Activated CD4-positive, alpha-beta T cell treated with anti-CD3 and anti-CD28 coated beads, Interleukin-2, Interleukin-6, amounts not matched to agents 100 ng/mL and 50 ng/mL, durations not matched to agents 16 hours and 8 hours (primary cell): Measurements from ENCODE around the gene CD1D.
A peak's percentile ranks its signal among the peaks of the same experiment; 100 is the strongest.
"Not testable (repeated sequence)": the region's sequence is repeated elsewhere in the genome, so short reads cannot be mapped to it uniquely, and the experiment has no call there.

Source experiments
- DNase-seq: peaks from one replicate; pipeline ENCODE4 v3.0.0-alpha.2; 2020

The CD1D gene

GRCh38 chr1:158180741-158181576 lies at the start of gene CD1D:
Gene CD1D, plus strand, starts transcription at chr1:158180895. Its CDS starts 207 bp downstream, at chr1:158181102.
- peak; percentile 8 for DNase-seq

- no peak for DNase-seq
These were observed 49.5 kb upstream of the CD1D start for GRCh38 chr1:158131217-158131616.

GRCh38 chr1:158140764-158141192 lies 39.9 kb upstream of the CD1D start:
- no peak for DNase-seq

GRCh38 chr1:158145173-158145719 lies 35.4 kb upstream of the CD1D start:
- DNase-seq: no peak

GRCh38 chr1:158146165-158146564 lies 34.5 kb upstream of the CD1D start:
- no peak for DNase-seq

GRCh38 chr1:158146739-158147138 lies 34.0 kb upstream of the CD1D start:
- no peak for DNase-seq

DNA sequence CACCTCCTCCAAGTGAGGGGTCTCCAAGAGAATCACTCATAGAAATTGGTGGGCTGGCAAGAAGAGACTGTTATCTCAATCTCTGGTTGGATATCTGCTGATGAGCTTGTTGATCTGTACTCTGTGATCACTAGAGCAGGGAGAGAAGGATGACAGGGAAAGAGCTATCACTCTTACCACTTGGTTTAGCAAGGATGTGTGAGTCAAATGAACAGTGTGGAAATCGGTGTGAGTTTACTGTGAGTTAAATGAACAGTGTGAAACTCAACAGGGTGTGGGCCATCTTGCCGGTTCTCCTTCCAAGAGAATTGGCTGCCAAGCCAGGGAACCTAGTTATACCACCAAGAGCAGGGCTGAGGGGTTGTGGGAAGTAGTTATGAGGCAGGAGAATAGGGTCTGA lies 33.3 kb upstream of the CD1D start:
- DNase-seq: no peak

GRCh38 chr1:158147869-158148268 lies 32.8 kb upstream of the CD1D start:
- DNase-seq: no peak

GRCh38 chr1:158148468-158148867 lies 32.2 kb upstream of the CD1D start:
- no peak for DNase-seq

GRCh38 chr1:158149175-158149574 lies 31.5 kb upstream of the CD1D start:
- no peak for DNase-seq

DNA sequence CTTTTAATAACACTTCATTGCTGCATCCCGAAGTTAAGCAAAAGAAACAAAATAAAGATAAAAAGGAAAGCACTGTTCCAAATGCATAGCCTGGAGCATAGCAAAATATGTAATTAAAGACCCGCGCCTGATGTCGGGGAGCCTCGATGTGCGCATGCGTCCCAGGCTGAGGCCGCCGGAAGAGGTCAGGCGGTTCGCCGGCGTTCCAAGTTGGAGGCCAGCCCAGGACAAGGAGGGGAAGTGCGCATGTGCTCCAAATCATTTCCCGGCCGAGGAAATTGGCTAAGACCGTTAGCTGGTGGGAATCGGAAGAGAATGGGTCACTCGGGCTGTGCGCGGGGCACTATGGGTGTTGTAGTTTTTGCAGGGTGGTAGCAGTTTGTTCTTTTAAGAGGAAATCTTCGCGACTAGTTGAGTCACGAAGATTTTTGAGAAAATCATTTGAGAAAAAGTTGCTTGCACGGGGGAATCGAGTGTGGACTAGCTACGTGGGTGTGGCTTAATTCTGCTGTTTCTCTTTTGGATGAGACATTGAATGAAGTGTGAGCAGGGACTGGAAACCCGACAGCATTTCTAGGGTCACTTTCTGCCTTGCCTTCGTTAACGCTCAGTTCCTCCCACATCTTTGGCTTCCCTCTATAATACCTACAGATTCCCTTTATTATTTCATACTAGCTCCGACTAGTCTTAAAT lies 31.0 kb upstream of the CD1D start:
- DNase-seq: peak; percentile 86

GRCh38 chr1:158150523-158150922 lies 30.2 kb upstream of the CD1D start:
- DNase-seq: no peak

DNA sequence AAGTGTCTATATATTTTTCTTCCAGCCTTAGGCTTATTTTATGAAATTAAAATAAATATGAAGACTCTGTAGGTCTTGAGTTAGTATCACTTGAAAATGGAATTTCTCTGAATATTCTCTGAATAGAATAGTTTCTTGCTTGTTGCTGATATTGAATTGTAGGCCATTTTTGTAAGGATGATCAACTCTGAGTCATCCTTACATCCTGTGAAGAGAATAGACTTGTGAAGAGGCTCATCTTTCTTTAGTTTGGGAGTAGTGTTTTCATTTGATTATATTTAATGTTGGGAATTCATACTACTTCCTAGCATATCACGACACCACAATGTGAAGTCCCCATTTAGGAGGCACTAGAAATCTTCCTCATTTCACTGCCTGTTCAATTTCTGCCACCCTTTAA lies 27.5 kb upstream of the CD1D start:
- DNase-seq: no peak

DNA sequence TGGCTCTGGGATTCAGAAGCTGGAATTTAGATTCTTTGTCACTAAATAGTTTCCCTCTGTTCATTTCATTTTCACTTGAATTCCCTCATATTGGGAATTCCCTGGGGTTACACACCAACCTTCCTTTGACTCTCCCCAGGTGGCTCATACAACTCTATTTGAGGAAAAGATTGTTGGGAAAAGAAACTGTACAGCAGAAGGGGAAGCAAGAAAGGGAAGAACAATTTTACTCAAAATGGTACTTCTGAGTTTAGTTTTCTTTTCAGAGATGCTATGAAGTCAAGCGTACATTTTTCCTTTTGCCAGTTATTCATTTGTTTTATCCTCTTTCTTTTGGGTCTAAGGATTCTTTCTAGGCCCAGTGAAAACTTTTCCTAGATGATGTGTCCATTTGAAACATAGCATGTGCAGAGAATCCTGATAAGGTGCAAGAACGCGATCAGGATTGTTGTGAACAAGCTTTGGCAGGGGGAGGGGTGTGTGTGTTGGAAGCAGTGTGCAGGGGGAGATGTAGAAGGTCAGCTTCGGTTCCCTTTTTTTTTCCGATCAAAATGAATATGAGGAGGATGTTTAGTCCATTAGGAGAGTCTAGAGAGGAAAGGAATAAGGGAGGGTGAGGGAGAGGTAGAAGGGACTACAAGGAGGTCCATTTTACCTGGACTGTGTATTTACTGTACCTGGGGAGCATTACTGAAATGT lies 26.8 kb upstream of the CD1D start:
- no peak for DNase-seq

GRCh38 chr1:158154501-158154900 lies 26.2 kb upstream of the CD1D start:
- DNase-seq: no peak

DNA sequence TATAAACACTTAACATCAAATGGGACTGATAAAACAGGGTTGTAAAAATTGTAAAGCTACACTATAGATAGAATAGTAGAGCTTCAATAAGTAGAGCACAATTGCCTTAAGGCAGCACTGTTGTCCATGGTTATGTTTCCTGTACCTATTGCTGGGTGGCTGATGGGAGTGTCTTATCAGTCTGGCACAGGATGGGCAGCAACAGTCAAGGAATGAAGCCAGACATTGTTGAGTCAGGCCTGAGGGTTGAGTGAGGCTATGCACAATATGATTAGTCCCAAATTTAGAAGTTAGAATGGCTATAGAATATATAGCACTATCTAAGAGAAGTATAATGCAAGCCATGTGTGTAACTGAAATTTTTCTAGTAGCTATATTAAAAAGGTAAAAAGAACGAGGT lies 25.0 kb upstream of the CD1D start:
- DNase-seq: no peak

- no peak for DNase-seq
These were observed 21.1 kb upstream of the CD1D start for GRCh38 chr1:158159597-158159996.

- DNase-seq: no peak
These were observed 19.2 kb upstream of the CD1D start for GRCh38 chr1:158161446-158161845.

DNA sequence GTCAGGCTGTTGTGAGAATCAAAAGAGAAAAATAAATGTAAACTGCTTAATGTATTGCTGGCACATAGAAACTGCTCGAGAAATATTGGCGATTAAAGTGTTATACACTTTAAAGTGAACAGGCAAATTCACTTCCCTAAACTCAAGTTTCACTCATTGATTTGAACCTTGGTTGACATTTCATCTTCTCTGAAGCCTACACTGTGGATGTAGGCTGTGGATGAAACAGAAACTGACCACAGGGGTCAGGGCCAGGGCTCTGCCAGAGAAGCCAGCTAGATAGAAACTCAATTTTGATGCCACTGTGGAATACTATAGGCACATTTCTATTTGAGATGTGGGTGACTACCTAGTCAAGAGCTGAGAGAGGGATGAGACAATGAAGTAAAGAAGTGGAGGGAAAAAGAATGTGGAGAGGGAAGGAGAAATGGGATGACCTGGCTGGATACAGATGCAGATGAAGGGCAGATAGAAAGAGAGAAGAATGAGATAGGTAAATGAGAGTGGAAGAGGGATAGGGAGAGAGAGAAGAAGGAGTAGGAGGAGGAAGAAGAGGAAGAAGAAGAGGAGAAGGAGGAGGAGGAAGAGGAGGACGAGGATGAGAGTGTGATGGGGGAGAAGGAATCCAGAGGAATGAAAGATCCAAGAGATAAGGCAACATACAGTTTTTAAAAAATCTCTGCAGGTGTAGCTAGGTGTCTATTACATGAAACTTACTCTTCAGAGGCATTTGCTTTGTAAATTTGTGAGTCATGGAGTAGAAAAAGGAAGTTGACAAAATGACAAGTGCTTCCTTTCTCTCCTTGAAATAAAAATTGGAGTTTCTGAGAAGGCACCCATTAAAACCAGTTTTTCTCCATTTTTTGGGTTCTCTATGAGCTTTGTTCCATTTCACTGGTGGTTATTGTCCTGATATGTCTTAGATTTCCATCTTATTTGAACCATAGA lies 17.4 kb upstream of the CD1D start:
- no peak for DNase-seq

GRCh38 chr1:158169105-158169504 lies 11.6 kb upstream of the CD1D start:
- no peak for DNase-seq

- DNase-seq: not testable (repeated sequence)
These were observed 4.8 kb upstream of the CD1D start for GRCh38 chr1:158175915-158176314.

- DNase-seq: no peak
These were observed 4.3 kb upstream of the CD1D start for GRCh38 chr1:158176399-158176798.
